Large intestine (tissue), 12 donors: Measurements from ENCODE around the gene LZTS2. TPM values are rescaled to one million over a fixed set of nuclear protein-coding genes. Genes with fewer than 3 reads are reported as not detected.

Source experiments
- DNase-seq, 2 donors: peaks; one replicate each; pipeline versions ENCODE4 v3.0.0 to v3.0.0-alpha.2; 2013
- H3K27ac ChIP-seq: one replicate; pipeline ENCODE4 v1.5.1; 2013; ENCODE audit warnings: low read length
- H3K27me3 ChIP-seq: 2 replicates; pipeline ENCODE4 v1.6.1; 2013; ENCODE audit warnings: low read length; ENCODE audit not compliant: control insufficient read depth, insufficient read depth
- H3K36me3 ChIP-seq: 2 replicates; pipeline ENCODE4 v1.6.1; 2013; ENCODE audit warnings: low read length; ENCODE audit not compliant: control insufficient read depth, insufficient read depth
- H3K4me1 ChIP-seq: one replicate; pipeline ENCODE4 v1.6.1; 2013; ENCODE audit warnings: low read length; ENCODE audit not compliant: control insufficient read depth, insufficient read depth
- H3K4me3 ChIP-seq: one replicate; pipeline ENCODE4 v1.5.1; 2013; ENCODE audit warnings: low read length
- H3K9me3 ChIP-seq: one replicate; pipeline ENCODE4 v1.6.1; 2013; ENCODE audit warnings: mild to moderate bottlenecking, low read depth, low read length, moderate library complexity; ENCODE audit not compliant: control insufficient read depth
- WGBS: methylation state at CpG from one replicate; pipeline ENCODE4 v1.1.5; 2013; ENCODE audit warnings: low lambda C conversion rate; ENCODE audit not compliant: insufficient coverage; 5-methylcytosine and 5-hydroxymethylcytosine counted together
- long read RNA-seq, 11 donors: transcript quantifications; one replicate each; lab custom pipeline, GENCODE V29; 2026
- polyA plus RNA-seq: library from polyadenylated mRNA; unstranded; fragments of 120-200 nt; gene quantifications from one replicate; pipeline ENCODE4 v1.2.1, GENCODE V29; 2013

Gene LZTS2
- polyA plus RNA-seq, result 56.8 TPM
- long read RNA-seq, donor 1, full-length matches to known transcripts, result 8 of 13 reads
- long read RNA-seq, donor 1, partial matches to known transcripts, result 0 of 13 reads
- long read RNA-seq, donor 1, other reads (novel, unspliced or antisense), result 5 of 13 reads
- long read RNA-seq, donor 2, full-length matches to known transcripts, result 8 of 35 reads
- long read RNA-seq, donor 2, partial matches to known transcripts, result 21 of 35 reads
- long read RNA-seq, donor 2, other reads (novel, unspliced or antisense), result 6 of 35 reads
- long read RNA-seq, donor 3, result 0 reads
- long read RNA-seq, donor 4, partial matches to known transcripts, result 0 of 4 reads
- long read RNA-seq, donor 4, other reads (novel, unspliced or antisense), result 0 of 4 reads
- long read RNA-seq, donor 5, full-length matches to known transcripts, result 15 of 20 reads
- long read RNA-seq, donor 5, partial matches to known transcripts, result 0 of 20 reads
- long read RNA-seq, donor 5, other reads (novel, unspliced or antisense), result 5 of 20 reads
- long read RNA-seq, donor 6, full-length matches to known transcripts, result 7 of 35 reads
- long read RNA-seq, donor 6, partial matches to known transcripts, result 28 of 35 reads
- long read RNA-seq, donor 6, other reads (novel, unspliced or antisense), result 0 of 35 reads
- long read RNA-seq, donor 7, full-length matches to known transcripts, result 5 of 10 reads
- long read RNA-seq, donor 7, partial matches to known transcripts, result 5 of 10 reads
- long read RNA-seq, donor 7, other reads (novel, unspliced or antisense), result 0 of 10 reads
- long read RNA-seq, donor 8, full-length matches to known transcripts, result 9 of 44 reads
- long read RNA-seq, donor 8, partial matches to known transcripts, result 30 of 44 reads
- long read RNA-seq, donor 8, other reads (novel, unspliced or antisense), result 5 of 44 reads
- long read RNA-seq, donor 9, full-length matches to known transcripts, result 13 of 25 reads
- long read RNA-seq, donor 9, partial matches to known transcripts, result 12 of 25 reads
- long read RNA-seq, donor 9, other reads (novel, unspliced or antisense), result 0 of 25 reads
- long read RNA-seq, donor 10, full-length matches to known transcripts, result 6 of 27 reads
- long read RNA-seq, donor 10, partial matches to known transcripts, result 15 of 27 reads
- long read RNA-seq, donor 10, other reads (novel, unspliced or antisense), result 6 of 27 reads
- long read RNA-seq, donor 11, full-length matches to known transcripts, result 3 of 23 reads
- long read RNA-seq, donor 11, partial matches to known transcripts, result 11 of 23 reads
- long read RNA-seq, donor 11, other reads (novel, unspliced or antisense), result 9 of 23 reads

- Histone ChIP-seq H3K4me1 (peaks cover 33% of the 10 kb centered on the region), H3K27me3 (no peaks in the 10 kb centered on the region), H3K9me3 (peaks cover 5% of the 10 kb centered on the region), H3K4me3 (peak within 1 kb of the TSS; percentile 92), H3K36me3 (peaks cover 22% of the 10 kb centered on the region), H3K27ac (peak within 1 kb of the TSS; percentile 93)
- no CpG with 5 or more reads among the region's 44 CpGs for WGBS
- no peak for DNase-seq
Measured at GRCh38 chr10:100999742-101000126, at the start of gene LZTS2. LZTS2 (plus strand) TSS chr10:100999808; CDS start chr10:101002539, 2,731 bp downstream.

DNA sequence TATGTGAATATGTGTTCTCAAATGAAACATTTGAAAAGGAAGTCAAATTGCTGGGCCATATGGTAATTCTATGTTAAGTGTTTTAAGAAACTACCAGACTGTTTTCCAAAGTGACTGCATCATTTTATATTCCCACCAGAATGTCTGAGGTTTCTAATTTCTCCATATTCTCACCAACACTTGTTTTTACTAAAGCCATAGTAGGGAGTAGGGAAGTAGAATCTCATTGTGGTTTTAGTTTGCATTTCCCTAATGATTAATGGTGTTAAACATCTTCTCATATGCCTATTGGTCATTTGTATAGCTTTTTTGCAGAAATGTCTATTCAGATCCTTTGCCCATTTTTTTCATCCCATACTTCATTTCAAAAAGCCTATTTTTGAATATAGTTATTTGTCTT is 39.4 kb upstream of the LZTS2 start:
- DNase-seq, result no peak
- Histone ChIP-seq H3K9me3 (no peaks in the 10 kb centered on the region), H3K4me3 (no peak overlapping the region), H3K27me3 (no peaks in the 10 kb centered on the region), H3K36me3 (peaks cover 47% of the 10 kb centered on the region), H3K27ac (no peak overlapping the region), H3K4me1 (peaks cover 3% of the 10 kb centered on the region)

DNA sequence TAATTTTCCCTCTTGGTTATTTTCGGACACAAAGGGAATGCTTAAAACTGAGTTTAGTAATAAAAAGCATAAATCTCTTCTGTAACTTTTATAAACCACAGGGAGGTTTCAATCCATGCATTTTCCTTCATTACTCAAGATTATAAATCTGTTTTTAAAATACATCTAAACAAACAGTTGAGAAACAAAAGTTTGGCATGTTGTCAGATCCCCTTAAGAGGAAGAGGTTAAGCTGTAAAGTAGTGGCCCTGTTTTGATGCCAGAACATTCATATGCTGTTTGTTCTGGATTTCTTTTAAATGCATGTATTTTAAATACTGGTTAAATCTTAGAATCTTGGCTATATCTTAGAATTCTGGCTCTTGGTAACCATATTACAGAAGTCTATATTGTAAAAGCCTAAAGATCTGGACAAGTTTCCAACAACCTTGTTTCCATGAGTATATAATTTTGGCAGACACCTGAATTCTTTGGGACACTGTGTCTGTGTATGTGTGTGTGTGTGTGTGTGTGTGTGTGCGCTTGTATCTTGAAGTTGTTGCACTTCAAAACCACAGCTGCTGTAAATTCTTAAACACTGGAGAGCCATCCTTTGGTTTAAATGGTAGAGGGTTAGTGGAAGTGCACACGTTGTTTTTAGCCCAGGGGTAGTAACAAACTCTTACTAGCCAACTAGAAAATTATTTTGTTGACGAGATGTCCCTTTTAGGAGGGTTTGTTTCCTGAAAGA is 37.1 kb upstream of the LZTS2 start:
- no peak for DNase-seq
- 71% methylated on average over 1 of the region's 4 CpGs for WGBS
- Histone ChIP-seq H3K4me3 (no peak overlapping the region), H3K9me3 (no peaks in the 10 kb centered on the region), H3K27me3 (no peaks in the 10 kb centered on the region), H3K36me3 (peaks cover 47% of the 10 kb centered on the region), H3K4me1 (peaks cover 6% of the 10 kb centered on the region), H3K27ac (no peak overlapping the region)

- Histone ChIP-seq H3K4me3 (no peak overlapping the region), H3K36me3 (peaks cover 40% of the 10 kb centered on the region), H3K4me1 (peaks cover 16% of the 10 kb centered on the region), H3K27me3 (no peaks in the 10 kb centered on the region), H3K27ac (no peak overlapping the region), H3K9me3 (no peaks in the 10 kb centered on the region)
- no peak for DNase-seq
- no CpG with 5 or more reads among the region's 1 CpG for WGBS
Measured at GRCh38 chr10:100963826-100964225, 35.8 kb upstream of the LZTS2 start.

- no CpG with 5 or more reads among the region's 5 CpGs for WGBS
- H3K27ac ChIP-seq, result no peak overlapping the region
- H3K4me3 ChIP-seq, result no peak overlapping the region
- H3K36me3 ChIP-seq, result peaks cover 28% of the 10 kb centered on the region
- H3K27me3 ChIP-seq, result no peaks in the 10 kb centered on the region
- peaks cover 16% of the 10 kb centered on the region for H3K4me1 ChIP-seq
- H3K9me3 ChIP-seq, result no peaks in the 10 kb centered on the region
- DNase-seq, result no peak
Measured at GRCh38 chr10:100965820-100966219, 33.8 kb upstream of the LZTS2 start.

DNA sequence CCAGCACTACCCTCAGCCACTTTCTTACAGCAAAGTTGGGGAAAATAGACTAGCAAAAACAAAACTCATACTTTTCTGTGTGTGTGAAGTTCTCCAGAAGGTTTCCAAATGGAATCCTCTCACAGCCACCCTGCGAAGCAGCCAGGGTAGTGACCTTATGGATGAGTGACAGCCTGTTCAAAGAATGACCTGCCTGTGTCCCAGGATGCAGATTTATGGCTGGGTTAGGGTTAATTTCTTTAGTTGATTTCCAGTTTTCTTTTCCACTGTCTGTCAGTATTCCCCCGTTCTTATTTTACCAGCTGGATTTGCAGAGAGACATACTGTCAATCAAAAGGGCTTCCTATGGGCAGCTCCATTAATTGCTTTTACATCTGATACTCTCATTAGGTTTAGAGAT is 32.7 kb upstream of the LZTS2 start:
- no peak overlapping the region for H3K4me3 ChIP-seq
- H3K27ac ChIP-seq, result no peak overlapping the region
- H3K27me3 ChIP-seq, result no peaks in the 10 kb centered on the region
- H3K36me3 ChIP-seq, result peaks cover 25% of the 10 kb centered on the region
- no peaks in the 10 kb centered on the region for H3K9me3 ChIP-seq
- WGBS, result no CpG with 5 or more reads among the region's 2 CpGs
- DNase-seq, result no peak
- H3K4me1 ChIP-seq, result peaks cover 21% of the 10 kb centered on the region

DNA sequence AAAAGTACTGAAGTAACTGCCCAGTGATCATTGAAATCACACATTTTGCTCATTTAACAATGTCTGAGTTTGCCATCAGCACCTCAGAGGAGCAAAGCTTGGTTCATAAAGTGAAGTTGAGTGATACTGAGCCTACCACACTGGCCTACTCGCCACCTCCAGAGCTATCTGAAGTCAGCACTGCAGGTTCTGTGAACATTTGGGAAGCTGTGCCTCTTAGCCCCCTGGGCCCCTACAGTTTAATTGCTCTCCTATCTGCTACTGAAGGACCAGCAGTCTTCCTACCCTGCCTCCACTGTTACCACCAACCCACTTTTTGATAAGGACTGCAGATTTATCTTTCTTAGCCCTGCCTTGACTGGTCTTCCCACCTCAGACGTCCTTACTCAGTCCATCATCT is 32.3 kb upstream of the LZTS2 start:
- WGBS, result 43% methylated on average over 1 of the region's 2 CpGs
- H3K27ac ChIP-seq, result no peak overlapping the region
- no peaks in the 10 kb centered on the region for H3K9me3 ChIP-seq

GRCh38 chr10:100968062-100968736 is 31.4 kb upstream of the LZTS2 start:
- no peak overlapping the region for H3K27ac ChIP-seq
- peaks cover 23% of the 10 kb centered on the region for H3K36me3 ChIP-seq
- H3K9me3 ChIP-seq, result no peaks in the 10 kb centered on the region
- no peaks in the 10 kb centered on the region for H3K27me3 ChIP-seq
- no CpG with 5 or more reads among the region's 2 CpGs for WGBS
- peaks cover 33% of the 10 kb centered on the region for H3K4me1 ChIP-seq
- no peak for DNase-seq
- peak overlapping the region; percentile 88 for H3K4me3 ChIP-seq

More for the DNA sequence above, 32.3 kb upstream of the LZTS2 start:
- no peaks in the 10 kb centered on the region for H3K27me3 ChIP-seq
- no peak overlapping the region for H3K4me3 ChIP-seq
- DNase-seq, result no peak
- peaks cover 25% of the 10 kb centered on the region for H3K4me1 ChIP-seq
- H3K36me3 ChIP-seq, result peaks cover 23% of the 10 kb centered on the region

DNA sequence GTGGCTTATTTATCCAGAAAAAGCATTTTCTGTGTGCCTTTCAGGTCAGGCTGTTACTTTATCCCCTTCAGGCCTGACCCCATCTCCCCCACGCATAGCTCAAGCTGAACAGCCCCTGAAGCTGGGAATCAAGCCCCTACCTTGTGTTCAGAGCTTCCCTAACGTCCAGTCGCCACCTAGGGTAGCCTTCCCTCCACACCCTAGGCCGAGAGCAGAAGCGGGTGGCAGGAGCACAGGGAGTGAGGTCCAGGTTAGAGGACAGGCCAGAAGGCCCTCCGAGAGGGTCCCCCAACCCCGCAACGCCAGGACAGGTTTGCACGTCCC is 30.8 kb upstream of the LZTS2 start:
- no CpG with 5 or more reads among the region's 9 CpGs for WGBS
- H3K9me3 ChIP-seq, result no peaks in the 10 kb centered on the region
- peak overlapping the region; percentile 88 for H3K4me3 ChIP-seq
- peaks cover 33% of the 10 kb centered on the region for H3K4me1 ChIP-seq
- H3K36me3 ChIP-seq, result peaks cover 28% of the 10 kb centered on the region
- no peak for DNase-seq
- no peaks in the 10 kb centered on the region for H3K27me3 ChIP-seq
- peak overlapping the region; percentile 18 for H3K27ac ChIP-seq
